ENCODE data around the gene MGMT. TPM values are rescaled to one million over a fixed set of nuclear protein-coding genes. Genes with fewer than 3 reads are reported as not detected.

Gene MGMT
- total RNA-seq, 2 donors from 2014 or later, result 28.6 to 33.7 TPM

DNA sequence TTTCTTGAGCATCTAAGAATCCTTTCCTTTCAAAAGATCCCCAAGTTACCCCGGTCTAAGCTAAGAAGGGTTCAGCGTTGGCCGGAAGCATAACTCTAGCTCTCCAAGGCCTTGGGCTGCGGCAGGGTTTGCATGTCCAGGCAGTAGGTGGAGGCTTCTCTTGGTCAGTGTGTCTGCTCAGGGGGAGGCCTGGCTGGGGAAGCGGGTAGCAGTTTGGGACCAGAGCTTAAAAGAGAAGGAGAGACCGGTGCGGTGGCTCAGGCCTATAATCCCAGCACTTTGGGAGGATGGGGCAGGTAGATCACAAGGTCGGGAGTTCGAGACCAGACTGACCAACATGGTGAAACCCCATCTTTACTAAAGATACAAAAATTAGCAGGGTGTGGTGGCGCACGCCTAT, 226.3 kb downstream of the MGMT start:
- no peaks in the 10 kb centered on the region for H3K9me3 Mint-ChIP-seq
- TF ChIP-seq, protein P1, sequence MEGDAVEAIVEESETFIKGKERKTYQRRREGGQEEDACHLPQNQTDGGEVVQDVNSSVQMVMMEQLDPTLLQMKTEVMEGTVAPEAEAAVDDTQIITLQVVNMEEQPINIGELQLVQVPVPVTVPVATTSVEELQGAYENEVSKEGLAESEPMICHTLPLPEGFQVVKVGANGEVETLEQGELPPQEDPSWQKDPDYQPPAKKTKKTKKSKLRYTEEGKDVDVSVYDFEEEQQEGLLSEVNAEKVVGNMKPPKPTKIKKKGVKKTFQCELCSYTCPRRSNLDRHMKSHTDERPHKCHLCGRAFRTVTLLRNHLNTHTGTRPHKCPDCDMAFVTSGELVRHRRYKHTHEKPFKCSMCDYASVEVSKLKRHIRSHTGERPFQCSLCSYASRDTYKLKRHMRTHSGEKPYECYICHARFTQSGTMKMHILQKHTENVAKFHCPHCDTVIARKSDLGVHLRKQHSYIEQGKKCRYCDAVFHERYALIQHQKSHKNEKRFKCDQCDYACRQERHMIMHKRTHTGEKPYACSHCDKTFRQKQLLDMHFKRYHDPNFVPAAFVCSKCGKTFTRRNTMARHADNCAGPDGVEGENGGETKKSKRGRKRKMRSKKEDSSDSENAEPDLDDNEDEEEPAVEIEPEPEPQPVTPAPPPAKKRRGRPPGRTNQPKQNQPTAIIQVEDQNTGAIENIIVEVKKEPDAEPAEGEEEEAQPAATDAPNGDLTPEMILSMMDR (conservative IDR thresholded peaks at IDR 0.05), result no peak
- Histone ChIP-seq H3K27me3 (ENCODE audit: control insufficient read depth, insufficient read depth, low read length, poor library complexity, severe bottlenecking) (no peaks in the 10 kb centered on the region), H3K9ac (ENCODE audit: extremely low read depth, low read length, poor library complexity, severe bottlenecking) (no peak overlapping the region), H3K27ac (ENCODE audit: low read depth, low read length) (no peak overlapping the region), H3K4me3 (ENCODE audit: low read length) (no peak overlapping the region), H3K9me3 (ENCODE audit: control insufficient read depth, low read length) (no peaks in the 10 kb centered on the region), H3K36me3 (ENCODE audit: control insufficient read depth, insufficient read depth, low read length) (no peaks in the 10 kb centered on the region), H3K4me1 (ENCODE audit: control insufficient read depth, insufficient read depth, low read length) (no peaks in the 10 kb centered on the region)
- H3K27ac Mint-ChIP-seq, result no peak overlapping the region
- no peak overlapping the region for H3K4me3 Mint-ChIP-seq
- no peaks in the 10 kb centered on the region for H3K27me3 Mint-ChIP-seq (ENCODE audit: insufficient read depth)
- peaks cover 6% of the 10 kb centered on the region for H3K4me1 Mint-ChIP-seq
- DNase-seq, result peak; percentile 22
- no peaks in the 10 kb centered on the region for H3K36me3 Mint-ChIP-seq (ENCODE audit: low read depth)
- WGBS, 2 experiments (ENCODE audit: insufficient coverage in 1 of 2, insufficient read length in 1 of 2), result 92 to 94% methylated on average over 5 to 11 of the region's 11 CpGs

DNA sequence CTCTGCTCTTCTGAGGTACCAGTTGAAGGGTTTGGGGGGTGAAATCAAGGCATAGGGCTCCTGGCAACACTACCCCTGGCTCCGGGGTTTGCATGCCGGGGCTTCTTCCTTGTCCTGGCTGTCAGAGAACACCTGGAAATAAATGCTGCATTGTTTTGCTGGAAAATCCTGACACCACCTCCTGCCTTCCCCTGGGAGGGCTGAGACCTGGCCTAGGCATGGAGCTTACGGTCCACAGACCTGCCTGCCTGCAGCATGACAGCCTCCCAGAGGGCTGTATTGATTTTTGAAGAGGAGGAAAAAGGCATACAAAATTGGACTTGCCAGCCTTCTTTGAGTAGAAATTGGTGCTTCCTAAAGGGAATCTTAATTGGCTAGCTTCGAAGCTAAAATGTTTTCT, 227.1 kb downstream of the MGMT start:
- Histone ChIP-seq H3K27me3 (ENCODE audit: control insufficient read depth, insufficient read depth, low read length, poor library complexity, severe bottlenecking) (no peaks in the 10 kb centered on the region), H3K9me3 (ENCODE audit: control insufficient read depth, low read length) (no peaks in the 10 kb centered on the region), H3K4me3 (ENCODE audit: low read length) (no peak overlapping the region), H3K4me1 (ENCODE audit: control insufficient read depth, insufficient read depth, low read length) (no peaks in the 10 kb centered on the region), H3K9ac (ENCODE audit: extremely low read depth, low read length, poor library complexity, severe bottlenecking) (no peak overlapping the region), H3K36me3 (ENCODE audit: control insufficient read depth, insufficient read depth, low read length) (no peaks in the 10 kb centered on the region), H3K27ac (ENCODE audit: low read depth, low read length) (no peak overlapping the region)
- TF ChIP-seq, protein P1 (conservative IDR thresholded peaks at IDR 0.05), result no peak
- Mint-ChIP-seq H3K4me1 (peaks cover 6% of the 10 kb centered on the region), H3K27me3 (ENCODE audit: insufficient read depth) (no peaks in the 10 kb centered on the region), H3K27ac (no peak overlapping the region), H3K9me3 (no peaks in the 10 kb centered on the region), H3K36me3 (ENCODE audit: low read depth) (no peaks in the 10 kb centered on the region), H3K4me3 (no peak overlapping the region)
- DNase-seq, result peak; percentile 58
- 69 to 88% methylated on average over 2 to 4 of the region's 4 CpGs for WGBS, 2 experiments (ENCODE audit: insufficient coverage in 1 of 2, insufficient read length in 1 of 2)

DNA sequence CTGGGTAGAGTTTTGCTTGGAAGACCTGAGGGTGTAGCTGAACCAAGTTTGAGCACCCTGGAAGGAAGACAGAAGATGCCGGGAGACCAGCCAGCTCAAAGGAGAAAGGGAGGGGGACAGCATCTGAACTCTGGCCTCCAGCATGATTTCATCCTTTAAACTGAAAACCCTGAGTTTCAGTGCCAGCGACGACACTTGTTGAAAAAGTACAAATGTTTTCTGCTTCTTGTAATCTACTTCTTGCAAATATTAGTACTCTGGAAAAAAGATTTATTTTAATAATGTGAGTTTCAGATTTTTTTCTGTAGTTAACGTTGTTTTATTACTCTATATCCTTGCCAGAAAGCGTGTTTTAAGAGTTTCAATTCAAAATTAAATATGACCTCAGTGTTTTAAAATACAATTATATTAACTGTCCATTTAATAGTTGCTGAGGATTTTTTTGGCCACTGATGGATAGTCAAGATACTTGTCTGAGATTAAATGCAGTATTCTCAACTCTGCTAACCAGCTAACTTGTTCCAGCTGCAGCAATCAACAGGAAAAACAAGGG, 227.7 kb downstream of the MGMT start:
- H3K36me3 Mint-ChIP-seq (ENCODE audit: low read depth), result no peaks in the 10 kb centered on the region
- peak; percentile 24 for DNase-seq
- Histone ChIP-seq H3K9ac (ENCODE audit: extremely low read depth, low read length, poor library complexity, severe bottlenecking) (no peak overlapping the region), H3K27me3 (ENCODE audit: control insufficient read depth, insufficient read depth, low read length, poor library complexity, severe bottlenecking) (no peaks in the 10 kb centered on the region), H3K27ac (ENCODE audit: low read depth, low read length) (no peak overlapping the region), H3K4me1 (ENCODE audit: control insufficient read depth, insufficient read depth, low read length) (no peaks in the 10 kb centered on the region), H3K4me3 (ENCODE audit: low read length) (no peak overlapping the region), H3K9me3 (ENCODE audit: control insufficient read depth, low read length) (no peaks in the 10 kb centered on the region), H3K36me3 (ENCODE audit: control insufficient read depth, insufficient read depth, low read length) (no peaks in the 10 kb centered on the region)
- no peaks in the 10 kb centered on the region for H3K27me3 Mint-ChIP-seq (ENCODE audit: insufficient read depth)
- H3K4me1 Mint-ChIP-seq, result peaks cover 6% of the 10 kb centered on the region
- 89 to 90% methylated on average over 1 to 4 of the region's 5 CpGs for WGBS, 2 experiments (ENCODE audit: insufficient coverage in 1 of 2, insufficient read length in 1 of 2)
- TF ChIP-seq, protein P1 (conservative IDR thresholded peaks at IDR 0.05), result no peak
- H3K27ac Mint-ChIP-seq, result no peak overlapping the region
- H3K4me3 Mint-ChIP-seq, result no peak overlapping the region
- no peaks in the 10 kb centered on the region for H3K9me3 Mint-ChIP-seq

All from endodermal cell (in vitro differentiated cells).